ENCODE data around the gene PGD.
"Not testable (repeated sequence)": the region's sequence is repeated elsewhere in the genome, so short reads cannot be mapped to it uniquely, and the experiment has no call there.

Gene PGD

GRCh38 chr1:10415211-10415930, 16.5 kb downstream of the PGD start:
- intact Hi-C loops (cut with DNase I; ENCODE audit: low total_unique reads) = no loop called here
- no peaks in the 10 kb centered on the region for H3K4me1 ChIP-seq
- peaks cover 56 to 91% (median 89%) of the 10 kb centered on the region in 3 donors for H3K36me3 ChIP-seq
- no peaks in the 10 kb centered on the region for H3K27me3 ChIP-seq
- H3K4me3 ChIP-seq = no peak overlapping the region
- TF ChIP-seq CTCF (IDR thresholded peaks at IDR 0.05) = no peak
- no peak overlapping the region for H3K27ac ChIP-seq
- no peaks in the 10 kb centered on the region for H3K9me3 ChIP-seq
- peak in 1 of 2 donors; percentile 42 for DNase-seq

DNA sequence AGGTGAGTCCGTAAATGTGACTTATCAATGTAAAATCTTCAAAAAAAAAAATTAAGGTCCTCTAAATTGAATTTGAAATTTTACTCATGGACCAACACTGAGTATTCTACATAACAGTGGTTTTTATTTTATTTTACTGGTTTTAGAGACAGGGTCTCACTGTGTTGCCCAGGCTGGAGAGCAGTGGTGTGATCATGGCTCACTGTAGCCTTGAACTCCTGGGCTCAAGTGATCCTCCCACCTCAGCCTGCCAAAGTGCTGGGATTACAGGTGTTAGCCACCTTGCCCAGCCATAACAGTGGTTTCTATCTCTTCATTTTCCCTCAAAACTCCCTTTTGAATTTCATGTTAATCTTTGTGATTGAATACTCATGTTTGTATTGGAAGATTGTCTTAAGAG, 17.1 kb downstream of the PGD start:
- H3K27ac ChIP-seq; H3K4me1 ChIP-seq; H3K9me3 ChIP-seq; H3K4me3 ChIP-seq; intact Hi-C loops (cut with DNase I; ENCODE audit: low total_unique reads); DNase-seq; H3K27me3 ChIP-seq: not testable (repeated sequence)
- peaks cover 59 to 91% (median 91%) of the 10 kb centered on the region in 3 donors for H3K36me3 ChIP-seq

DNA sequence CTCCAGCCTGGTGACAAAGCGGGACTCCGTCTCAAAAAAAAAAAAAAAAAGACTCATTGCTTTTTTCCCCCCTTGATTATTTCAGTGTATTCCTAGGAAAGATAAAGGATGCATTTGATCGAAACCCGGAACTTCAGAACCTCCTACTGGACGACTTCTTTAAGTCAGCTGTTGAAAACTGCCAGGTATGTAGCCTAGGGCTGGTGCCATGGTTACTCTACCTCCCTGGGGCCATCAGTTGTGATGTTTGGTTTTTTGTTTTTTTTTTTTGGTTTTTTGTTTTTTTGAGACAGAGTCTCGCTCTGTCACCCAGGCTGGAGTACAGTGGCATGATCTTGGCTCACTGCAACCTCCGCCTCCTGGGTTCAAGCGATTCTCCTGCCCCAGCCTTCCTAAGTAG, 19.9 kb downstream of the PGD start:
- H3K4me3 ChIP-seq; DNase-seq; H3K27ac ChIP-seq; intact Hi-C loops (cut with DNase I; ENCODE audit: low total_unique reads); H3K9me3 ChIP-seq; H3K4me1 ChIP-seq; H3K27me3 ChIP-seq: not testable (repeated sequence)
- peaks cover 37 to 71% (median 68%) of the 10 kb centered on the region in 3 donors for H3K36me3 ChIP-seq

DNA sequence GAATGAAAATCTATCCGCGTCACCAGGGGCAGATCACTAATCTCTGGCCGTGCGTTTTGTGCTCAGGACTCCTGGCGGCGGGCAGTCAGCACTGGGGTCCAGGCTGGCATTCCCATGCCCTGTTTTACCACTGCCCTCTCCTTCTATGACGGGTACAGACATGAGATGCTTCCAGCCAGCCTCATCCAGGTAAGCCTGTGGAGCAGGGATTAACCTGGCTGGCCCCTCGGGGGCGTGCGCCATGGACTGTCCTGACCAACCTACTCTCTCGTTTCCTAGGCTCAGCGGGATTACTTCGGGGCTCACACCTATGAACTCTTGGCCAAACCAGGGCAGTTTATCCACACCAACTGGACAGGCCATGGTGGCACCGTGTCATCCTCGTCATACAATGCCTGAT, 20.5 kb downstream of the PGD start:
- no peak for TF ChIP-seq CTCF (IDR thresholded peaks at IDR 0.05)
- no peak overlapping the region for H3K27ac ChIP-seq
- intact Hi-C loops (cut with DNase I; ENCODE audit: low total_unique reads) = no loop called here
- H3K9me3 ChIP-seq = no peaks in the 10 kb centered on the region
- no peaks in the 10 kb centered on the region for H3K4me1 ChIP-seq
- H3K27me3 ChIP-seq = no peaks in the 10 kb centered on the region
- no peak overlapping the region for H3K4me3 ChIP-seq
- no peak for DNase-seq
- H3K36me3 ChIP-seq = peaks cover 31 to 66% (median 62%) of the 10 kb centered on the region in 3 donors

GRCh38 chr1:10421637-10422036, 22.8 kb downstream of the PGD start:
- Histone ChIP-seq H3K36me3 (peaks cover 29 to 51% (median 46%) of the 10 kb centered on the region in 3 donors), H3K4me3 (no peak overlapping the region), H3K27ac (no peak overlapping the region), H3K9me3 (no peaks in the 10 kb centered on the region), H3K4me1 (no peaks in the 10 kb centered on the region), H3K27me3 (no peaks in the 10 kb centered on the region)
- DNase-seq = no peak
- TF ChIP-seq CTCF (IDR thresholded peaks at IDR 0.05) = no peak
- intact Hi-C loops (cut with DNase I; ENCODE audit: low total_unique reads) = no loop called here

DNA sequence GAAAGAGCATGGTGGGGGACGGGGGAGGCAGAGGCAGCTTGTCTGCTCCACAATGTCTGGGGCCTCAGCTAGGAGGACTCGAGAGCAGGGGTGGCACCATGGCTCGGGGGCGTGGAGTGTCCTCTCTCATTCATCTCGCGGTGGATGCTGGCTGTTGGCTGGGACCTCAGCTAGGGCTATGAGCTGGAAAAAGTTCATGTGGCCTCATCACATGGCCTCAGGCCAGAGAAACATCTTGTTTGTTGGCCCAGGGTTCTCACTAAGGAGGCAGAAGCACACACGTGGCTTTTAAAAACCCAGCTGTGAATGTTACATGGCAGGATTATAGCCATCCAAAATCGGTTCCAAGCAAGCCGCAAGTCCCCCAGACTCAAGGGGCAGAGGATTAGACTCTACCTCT, 25.2 kb downstream of the PGD start:
- H3K27ac ChIP-seq = no peak overlapping the region

More for the DNA sequence above, 25.2 kb downstream of the PGD start:
- no peaks in the 10 kb centered on the region for H3K4me1 ChIP-seq
- TF ChIP-seq CTCF (IDR thresholded peaks at IDR 0.05) = no peak
- no peaks in the 10 kb centered on the region for H3K9me3 ChIP-seq
- intact Hi-C loops (cut with DNase I; ENCODE audit: low total_unique reads) = no loop called here
- no peak for DNase-seq
- H3K36me3 ChIP-seq = peaks cover 17 to 27% (median 22%) of the 10 kb centered on the region in 3 donors
- H3K27me3 ChIP-seq = no peaks in the 10 kb centered on the region
- H3K4me3 ChIP-seq = no peak overlapping the region

All from tibial artery (tissue), 4 donors.